Measurements from ENCODE around the gene DEDD. TPM values are rescaled to one million over a fixed set of nuclear protein-coding genes. Genes with fewer than 3 reads are reported as not detected.

DEDD gene
- total RNA-seq, 1 experiment from 2014 or later, result 32.8 TPM

- TF ChIP-seq EZH2phosphoT487 (IDR thresholded peaks at IDR 0.05; ENCODE audit: borderline replicate concordance), result no peak
These were observed 34.4 kb upstream of the DEDD start (continued) for GRCh38 chr1:161166669-161167548.

- Histone ChIP-seq H2AFZ (ENCODE audit: low read depth, low read length, poor library complexity, severe bottlenecking) (no peak within 1 kb of the TSS), H3K9me2 (ENCODE audit: insufficient read depth) (no peaks in the 10 kb centered on the region), H3K9me3 (ENCODE audit: control insufficient read depth in 1 of 2, insufficient read depth in 1 of 2, low read depth in 1 of 2, low read length in 2 of 2) (no peaks in the 10 kb centered on the region), H3K4me2 (ENCODE audit: low read length) (peak within 1 kb of the TSS; percentile 87), H3K27ac (ENCODE audit: low read depth, low read length) (peak within 1 kb of the TSS; percentile 65), H4K20me1 (ENCODE audit: insufficient read depth) (no peaks in the 10 kb centered on the region), H3K27me3 (ENCODE audit: insufficient read depth, low read length) (no peaks in the 10 kb centered on the region), H3K9ac (ENCODE audit: low read length) (peak within 1 kb of the TSS; percentile 82), H3K79me2 (ENCODE audit: insufficient read depth, low read length) (no peaks in the 10 kb centered on the region; the same call in 1 of the 2 replicates), H3K4me1 (ENCODE audit: control insufficient read depth in 1 of 2, insufficient read depth in 2 of 2, low read length in 2 of 2) (peaks cover 3 to 31% of the 10 kb centered on the region in 2 experiments; a peak in 3 of 4 replicates), H3K4me3 (replicated peaks in 1 of 2; ENCODE audit: low read depth in 1 of 2, low read length in 2 of 2) (peak within 1 kb of the TSS; percentile 71 to 82), H3K36me3 (ENCODE audit: control insufficient read depth in 1 of 2, insufficient read depth in 2 of 2, low read length in 2 of 2) (peaks cover 8 to 29% of the 10 kb centered on the region in 2 experiments; a peak in 2 of 4 replicates)
- no TSS peak for BruUV-seq (replicated peaks)
- CTCF ChIA-PET, result interaction anchor here (0.8 to 2.8 kb wide), 13 partner anchors 9 to 575 kb away, joined by 3 to 10 read pairs (median 4); partner anchors contain the start of genes B4GALT3, DEDD, NDUFS2 and TOMM40L
- ATAC-seq (peak; percentile 93), DNase-seq (ENCODE audit: low read depth, low spot score) (peak; percentile 98)
- POLR2A ChIA-PET, result interaction anchor here (0.7 to 3.1 kb wide), 15 partner anchors 8 to 1465 kb away, joined by 3 to 24 read pairs (median 5); partner anchors contain the start of genes B4GALT3, DEDD, NDUFS2 and NIT1
- intact Hi-C loops (cut with micrococcal nuclease), result no loop called here
- RAD21 ChIA-PET (ENCODE audit: low non-redundant PET in 1 of 2, low total read pairs in 2 of 2, uncharacterized antibody in 2 of 2, unreplicated experiment in 2 of 2), result no interaction called here
- TF ChIP-seq SP1 (IDR thresholded peaks at IDR 0.05; ENCODE audit: low read depth) (no peak), REST (IDR thresholded peaks at IDR 0.05; ENCODE audit: low read depth) (no peak), YY1 (IDR thresholded peaks at IDR 0.05; ENCODE audit: extremely low read depth, insufficient replicate concordance, low read depth, low read length) (peak; percentile 60), ZFX (IDR thresholded peaks at IDR 0.05) (peak; percentile 42; the same call in 1 of the 2 replicates), ELF1 (IDR thresholded peaks at IDR 0.05; ENCODE audit: borderline replicate concordance, low read depth) (no peak), ZNF274 (IDR thresholded peaks at IDR 0.05; ENCODE audit: low read depth, low read length) (no peak), CBX3 (IDR thresholded peaks at IDR 0.05; ENCODE audit: low read depth) (no peak), ZBTB33 (IDR thresholded peaks at IDR 0.05; ENCODE audit: extremely low read depth, insufficient replicate concordance, low read length) (peak; percentile 92), TCF7L2 (IDR thresholded peaks at IDR 0.05; ENCODE audit: borderline replicate concordance, extremely low read depth, insufficient read depth, insufficient read length) (peak; percentile 82), POLR2AphosphoS5 (IDR thresholded peaks at IDR 0.05; ENCODE audit: low read depth, low read length) (peak; percentile 93), EZH2 (IDR thresholded peaks at IDR 0.05) (no peak), CEBPB (IDR thresholded peaks at IDR 0.05; ENCODE audit: low read depth) (no peak), EZH2phosphoT487 (IDR thresholded peaks at IDR 0.05; ENCODE audit: borderline replicate concordance) (no peak), EGR1 (IDR thresholded peaks at IDR 0.05; ENCODE audit: low read depth) (no peak), FOSL1 (IDR thresholded peaks at IDR 0.05; ENCODE audit: low read depth) (no peak), POLR2A (IDR thresholded peaks at IDR 0.05; ENCODE audit: borderline replicate concordance, extremely low read depth, insufficient read depth, insufficient read length) (peak; percentile 43)
These were observed 33.5 kb upstream of the DEDD start, which contains the start of gene PPOX for GRCh38 chr1:161165742-161166668. Gene PPOX, plus strand, starts transcription at chr1:161166426. Its CDS starts 422 bp downstream, at chr1:161166848.

Measured in HCT116 (cell line).